NCI-H2227 treated with DMSO at 0.1 percent for 48 hours (cell line): Measurements from ENCODE around the gene ASPN.
"Not testable (repeated sequence)": the region's sequence is repeated elsewhere in the genome, so short reads cannot be mapped to it uniquely, and the experiment has no call there.

ENCODE experiments used
- DNase-seq: peaks from one replicate; lab custom pipeline; 2025; lab: John Stamatoyannopoulos, UW

The ASPN gene

GRCh38 chr9:92411157-92411556 is 71.1 kb downstream of the ASPN start:
- DNase-seq: not testable (repeated sequence)

GRCh38 chr9:92408747-92409478 is 73.4 kb downstream of the ASPN start:
- no peak for DNase-seq

DNA sequence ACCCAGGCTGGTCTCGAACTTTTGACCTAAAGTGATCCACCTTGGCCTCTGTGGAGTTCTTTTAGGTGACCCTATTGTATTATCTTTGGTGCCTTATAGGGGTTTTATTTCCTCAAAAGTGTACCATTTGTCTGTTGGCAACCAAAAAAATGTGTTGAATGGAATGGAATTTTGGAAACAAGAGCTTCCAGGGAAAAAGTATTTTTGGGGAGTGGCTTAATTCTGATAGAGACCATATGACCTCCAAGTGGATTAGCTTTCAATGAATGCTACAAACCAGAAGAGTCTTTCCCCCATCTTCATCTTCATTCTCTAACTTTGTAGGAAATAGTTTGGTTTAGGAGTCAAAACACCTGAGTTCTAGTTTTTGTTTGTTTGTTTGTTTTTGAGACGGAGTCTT is 74.5 kb downstream of the ASPN start:
- no peak for DNase-seq

GRCh38 chr9:92406477-92406876 is 75.8 kb downstream of the ASPN start:
- DNase-seq: no peak
